Hematopoietic multipotent progenitor cell treated with erythropoietin and hydrocortisone succinate and interleukin-3 and kit ligand, for 6 days (in vitro differentiated cells): ENCODE results near the gene LRCOL1.

ENCODE experiments used
- DNase-seq: peaks from one replicate; pipeline ENCODE4 v3.0.0-alpha.2; 2015

The LRCOL1 gene

DNA sequence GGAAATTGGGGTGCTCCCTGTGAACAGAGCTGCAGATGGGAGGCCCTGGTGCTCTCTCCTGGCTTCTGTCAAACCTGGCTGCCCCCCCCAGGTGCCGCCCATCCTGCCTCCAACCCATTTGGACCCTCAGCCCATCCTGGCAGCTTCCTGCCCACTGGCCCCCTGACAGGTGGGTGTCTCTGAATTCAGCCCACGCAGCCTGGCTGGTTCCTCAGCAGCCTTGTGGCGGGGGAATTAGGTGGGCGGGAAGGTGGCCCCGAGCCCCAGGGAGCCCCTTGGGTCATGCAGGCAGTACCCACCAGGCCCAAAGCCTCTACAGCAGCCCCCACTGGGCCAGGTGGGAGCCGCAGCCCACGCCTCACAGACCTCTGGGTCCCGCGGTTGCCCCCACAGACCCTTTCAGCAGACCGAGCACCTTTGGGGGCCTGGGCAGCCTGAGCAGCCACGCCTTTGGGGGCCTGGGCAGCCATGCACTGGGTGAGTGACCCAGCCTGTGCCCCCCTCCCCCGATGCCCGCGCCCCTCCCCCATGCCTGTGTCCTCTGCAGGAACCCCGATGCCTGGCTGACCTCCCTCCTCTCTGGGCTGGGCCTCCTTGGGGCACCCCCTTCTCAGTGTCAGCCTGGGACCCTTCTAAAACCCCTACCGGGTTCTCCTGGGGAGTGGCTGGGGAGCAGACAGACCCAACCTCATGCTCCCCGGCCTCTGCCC, 28.9 kb downstream of the LRCOL1 start:
- DNase-seq: no peak

DNA sequence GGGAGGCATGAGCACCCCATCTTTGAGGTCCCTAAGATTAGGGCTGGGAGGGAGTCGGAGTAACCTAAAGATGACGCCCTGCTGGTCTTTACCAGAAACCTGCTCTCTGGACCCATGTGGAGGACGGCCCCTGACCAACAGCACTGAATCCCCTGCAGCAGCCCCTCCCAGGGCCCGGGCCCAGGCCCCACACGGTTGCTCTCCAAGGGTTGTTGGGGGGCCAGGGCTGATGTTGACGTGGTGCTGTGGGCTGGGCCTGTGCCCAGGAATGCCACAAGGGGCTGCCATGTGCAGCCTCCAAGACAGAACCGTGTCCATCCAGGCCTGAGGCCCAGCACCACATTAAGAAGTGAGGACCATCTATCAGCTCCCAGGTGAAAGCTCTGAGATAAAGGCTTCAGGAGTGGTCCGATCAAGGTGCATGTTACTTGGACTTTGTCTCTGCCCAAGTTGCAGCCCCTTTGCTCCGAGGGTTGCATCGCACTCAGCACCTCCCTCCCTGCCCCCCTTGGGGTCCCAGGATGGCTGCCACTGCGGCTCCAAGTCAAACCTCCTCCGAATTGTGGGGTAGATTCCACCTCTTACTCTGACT, 29.6 kb downstream of the LRCOL1 start:
- no peak for DNase-seq

DNA sequence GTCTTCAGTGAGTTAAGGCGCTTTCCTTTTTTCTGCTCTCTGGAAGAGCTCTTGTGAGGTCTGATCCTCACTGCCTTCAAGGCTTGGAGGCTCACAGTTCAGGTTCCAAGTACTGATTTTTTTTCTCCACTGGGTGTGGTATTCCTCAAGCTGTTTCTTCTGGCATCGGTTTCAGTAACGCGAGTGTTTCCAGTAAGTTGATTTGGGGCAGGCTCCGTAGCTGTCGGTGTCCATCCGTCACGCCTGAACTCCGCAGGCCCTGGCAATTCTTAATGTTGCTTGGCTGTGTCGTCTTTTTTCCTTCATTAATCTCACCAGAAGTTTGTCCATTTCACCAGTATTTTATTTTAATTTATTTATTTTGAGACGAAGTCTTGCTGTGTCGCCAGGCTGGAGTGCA, 30.6 kb downstream of the LRCOL1 start:
- DNase-seq: no peak

DNA sequence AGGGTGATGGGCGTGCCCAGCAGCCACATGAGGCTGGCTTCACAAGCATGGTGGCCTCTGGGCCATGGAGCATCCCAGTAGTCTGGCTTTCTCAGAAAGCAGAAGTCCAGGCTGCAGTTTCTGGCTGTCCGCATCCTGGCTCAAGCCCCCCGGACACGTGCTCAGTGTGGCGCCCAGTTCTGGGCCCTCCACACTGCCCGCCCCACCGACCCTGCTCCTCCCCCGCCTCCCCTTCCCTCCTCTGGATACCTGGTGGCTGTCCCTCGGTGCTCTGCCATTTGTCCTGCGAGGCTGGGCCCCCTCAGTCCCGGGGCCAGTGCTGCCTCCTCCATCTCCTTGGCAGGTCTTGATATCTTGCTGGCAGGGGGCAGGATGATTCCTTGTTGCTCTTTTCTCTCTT, 31.6 kb downstream of the LRCOL1 start:
- no peak for DNase-seq

- DNase-seq: no peak
Measured at GRCh38 chr12:132578118-132578517, 32.3 kb downstream of the LRCOL1 start.

DNA sequence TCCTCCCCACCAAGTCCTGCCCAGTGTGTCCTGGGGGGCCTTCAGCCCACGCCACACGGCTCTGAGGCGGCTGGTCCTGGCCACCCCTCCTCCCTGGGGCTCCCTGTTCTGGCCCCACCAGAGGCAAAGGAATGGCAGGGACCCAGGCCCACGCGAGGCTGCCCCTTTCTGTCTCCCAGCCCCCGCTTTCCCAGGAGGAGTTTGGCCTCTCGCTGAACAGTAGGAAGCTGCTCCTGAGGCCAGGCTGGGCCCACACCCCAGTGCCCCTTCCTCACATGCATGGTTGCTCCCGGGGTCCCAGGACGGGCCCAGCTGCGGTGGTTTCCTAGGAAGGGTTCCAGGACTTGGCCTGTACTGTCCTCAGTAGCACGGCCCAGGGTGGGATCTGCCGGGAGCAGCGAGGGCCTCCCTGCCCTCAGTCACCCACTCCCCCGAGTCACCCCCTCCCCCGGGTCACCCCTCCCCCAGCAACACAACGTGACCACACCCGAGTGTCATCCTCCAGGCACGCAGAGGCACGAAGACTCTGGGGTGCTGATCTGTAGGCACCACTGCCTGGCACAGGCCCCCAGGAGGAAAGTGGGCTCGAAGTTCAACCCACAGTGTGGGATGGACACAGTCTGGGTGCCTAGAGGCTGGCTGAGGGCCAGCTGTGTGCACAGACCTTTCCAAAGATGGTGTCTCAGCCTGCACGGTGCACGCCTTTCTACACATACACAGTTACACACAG, 33.0 kb downstream of the LRCOL1 start:
- no peak for DNase-seq

DNA sequence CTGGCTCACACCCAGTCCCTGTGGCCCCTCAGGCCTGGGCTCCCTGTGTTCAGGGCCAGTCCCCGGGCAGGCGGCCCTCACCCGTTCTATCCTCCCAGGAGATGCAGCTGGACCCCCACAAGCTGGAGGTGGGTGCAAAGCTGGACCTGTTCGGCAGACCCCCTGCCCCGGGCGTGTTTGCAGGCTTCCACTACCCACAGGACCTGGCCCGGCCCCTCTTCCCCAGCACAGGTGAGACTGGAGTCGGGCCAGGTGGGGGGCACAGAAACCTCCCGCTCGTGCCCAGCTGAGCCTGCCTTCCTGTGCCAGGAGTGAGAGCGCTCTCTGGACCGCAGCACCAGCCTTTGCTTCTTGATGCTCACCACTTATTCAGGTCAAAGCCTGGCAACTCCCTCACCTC, 33.7 kb downstream of the LRCOL1 start:
- no peak for DNase-seq

DNA sequence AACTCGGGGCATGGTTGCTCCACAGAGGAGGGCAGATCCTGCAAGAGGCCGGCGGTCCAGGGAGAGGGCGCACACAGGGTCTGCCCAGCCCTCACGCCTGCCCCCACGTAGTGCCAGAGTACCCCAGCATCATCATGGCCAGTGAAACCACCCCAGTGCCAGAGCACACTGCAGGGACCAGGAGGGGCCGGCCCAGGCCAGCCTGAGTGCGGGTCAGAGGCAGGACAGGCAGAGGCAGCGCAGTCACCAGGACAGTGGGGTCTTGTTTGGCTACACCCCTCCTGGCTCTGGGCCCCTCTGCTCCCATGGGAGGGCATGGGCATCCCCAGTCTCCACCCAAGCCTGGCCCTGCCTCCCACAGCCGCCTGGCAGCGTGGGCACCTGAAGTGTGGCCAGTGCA, 34.7 kb downstream of the LRCOL1 start:
- DNase-seq: no peak

DNA sequence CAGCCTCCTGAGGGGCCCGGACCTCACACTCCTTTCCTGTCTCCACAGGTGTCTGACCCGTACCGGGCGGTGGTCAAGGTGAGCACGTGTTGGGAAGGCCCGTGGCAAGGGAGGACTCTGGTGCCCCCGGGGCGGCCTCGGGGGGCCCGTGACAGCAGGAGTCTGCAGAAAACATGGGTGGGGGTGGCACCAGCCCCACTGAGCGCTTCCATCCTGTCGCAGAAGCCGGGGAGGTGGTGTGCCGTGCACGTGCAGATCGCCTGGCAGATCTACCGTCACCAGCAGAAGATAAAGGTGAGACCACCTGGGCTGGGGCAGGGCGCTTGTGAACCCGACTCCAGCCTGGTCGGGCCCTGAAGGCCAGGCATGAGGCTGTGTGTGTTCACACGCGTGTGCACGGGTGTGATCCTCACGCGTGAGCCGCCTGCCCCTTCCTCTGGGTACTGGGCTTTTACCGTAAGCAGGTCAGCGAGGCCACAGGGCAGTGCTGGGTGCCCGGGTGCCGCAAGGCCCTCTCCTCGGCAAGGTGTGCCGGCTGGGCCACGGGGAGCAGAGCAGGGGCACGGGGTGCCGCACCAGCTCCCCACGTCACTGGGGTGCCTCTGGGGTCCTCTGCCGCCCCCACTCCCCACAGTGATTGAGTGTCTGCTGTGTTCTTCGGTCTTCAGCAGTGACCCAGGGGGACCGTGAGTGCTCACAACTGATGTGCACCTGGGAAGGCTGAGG, 35.9 kb downstream of the LRCOL1 start:
- no peak for DNase-seq

- no peak for DNase-seq
Measured at GRCh38 chr12:132572801-132573760, 37.3 kb downstream of the LRCOL1 start.

- DNase-seq: no peak
Measured at GRCh38 chr12:132572106-132572505, 38.3 kb downstream of the LRCOL1 start.

- no peak for DNase-seq
Measured at GRCh38 chr12:132571598-132571997, 38.8 kb downstream of the LRCOL1 start.

DNA sequence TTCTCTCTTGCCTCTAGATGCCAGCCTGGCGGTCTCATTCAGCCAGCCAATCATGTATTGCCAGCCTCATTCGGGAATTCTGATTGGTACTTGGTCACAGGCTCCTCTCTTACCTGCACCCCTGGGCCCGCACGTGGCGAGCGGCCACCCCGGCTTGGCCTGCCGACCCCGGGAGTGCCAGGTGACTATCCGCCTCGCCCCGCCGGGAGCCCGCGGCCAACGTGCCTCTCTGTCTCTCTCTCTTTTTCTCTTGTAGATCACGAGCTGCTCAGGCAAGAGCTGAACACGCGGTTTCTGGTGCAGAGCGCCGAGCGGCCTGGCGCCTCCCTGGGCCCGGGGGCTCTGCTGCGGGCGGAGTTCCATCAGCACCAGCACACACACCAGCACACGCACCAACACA, 39.3 kb downstream of the LRCOL1 start:
- no peak for DNase-seq

DNA sequence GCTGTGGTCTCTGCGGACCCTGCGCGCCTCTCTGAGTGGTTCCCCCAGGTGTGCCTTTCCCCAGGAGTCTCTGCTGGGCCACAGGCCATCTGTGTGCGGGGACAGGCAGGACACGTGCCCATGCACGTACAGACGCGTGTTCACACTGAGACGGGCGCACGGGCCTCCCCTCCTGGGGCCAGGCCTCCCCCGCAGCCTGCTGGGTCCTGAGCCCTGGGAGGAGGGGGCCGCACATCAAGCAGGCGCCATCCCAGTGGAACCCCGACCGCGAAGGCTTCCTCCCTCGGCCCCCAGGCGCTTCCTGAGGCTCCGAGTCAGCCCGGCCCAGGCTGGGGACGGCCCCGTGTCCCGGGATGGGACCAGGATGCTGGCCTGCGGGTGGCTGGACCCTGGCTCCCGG, 39.7 kb downstream of the LRCOL1 start:
- DNase-seq: no peak

- DNase-seq: no peak
Measured at GRCh38 chr12:132569856-132570480, 40.4 kb downstream of the LRCOL1 start.

DNA sequence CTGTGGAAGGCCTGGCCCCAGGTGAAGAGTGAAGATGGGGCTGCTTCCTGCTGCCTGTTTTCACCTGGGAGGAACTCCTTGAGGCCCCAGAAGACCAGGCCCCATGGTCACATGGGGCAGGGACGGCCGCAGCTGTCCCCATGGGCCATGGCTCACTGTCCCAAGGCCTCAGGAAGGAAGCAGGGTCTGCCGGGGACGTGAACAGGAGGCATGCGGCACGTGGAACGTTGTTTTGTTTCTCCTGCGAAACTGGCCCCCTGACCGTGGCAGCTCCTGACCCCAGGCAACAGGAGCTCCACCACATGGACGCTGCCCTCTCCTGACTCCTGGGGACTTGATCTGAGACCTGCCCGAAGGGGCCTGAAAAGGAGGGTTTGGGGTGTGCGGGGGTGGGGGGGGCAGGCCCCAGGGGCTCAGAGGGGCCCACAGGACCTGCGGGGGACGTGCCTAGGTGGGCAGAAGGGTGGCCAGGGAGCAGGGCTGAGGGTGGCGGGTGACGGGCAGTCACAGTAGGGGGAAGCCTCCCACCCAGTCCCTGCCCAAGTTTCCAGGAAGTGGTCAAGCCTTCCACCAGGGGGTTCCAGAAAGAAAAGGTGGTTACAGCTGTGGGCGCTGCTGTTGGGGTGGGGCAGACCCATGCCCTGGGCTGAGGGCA, 41.4 kb downstream of the LRCOL1 start:
- DNase-seq: no peak

DNA sequence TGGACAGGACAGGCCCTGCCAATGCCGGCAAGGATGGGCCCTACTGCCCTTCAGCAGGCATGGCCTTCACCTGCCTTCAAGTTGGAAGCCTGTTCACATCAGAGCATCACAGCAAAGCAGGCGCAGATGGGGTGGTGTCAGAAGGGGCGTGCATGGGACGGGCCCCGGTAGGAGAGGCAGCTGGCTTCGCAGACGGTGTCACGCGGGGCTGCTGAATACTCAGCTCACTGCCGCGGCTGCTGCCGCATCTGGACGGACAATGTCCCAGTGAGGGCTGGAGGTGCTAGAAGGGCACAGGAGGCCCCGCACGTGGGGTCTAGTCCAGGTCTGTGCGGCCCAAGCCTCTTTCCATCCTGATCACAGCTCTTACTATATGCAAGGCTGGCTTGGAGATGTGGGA, 42.1 kb downstream of the LRCOL1 start:
- no peak for DNase-seq

- no peak for DNase-seq
Measured at GRCh38 chr12:132566516-132567131, 43.8 kb downstream of the LRCOL1 start.

GRCh38 chr12:132565365-132565764, 45.0 kb downstream of the LRCOL1 start:
- no peak for DNase-seq

DNA sequence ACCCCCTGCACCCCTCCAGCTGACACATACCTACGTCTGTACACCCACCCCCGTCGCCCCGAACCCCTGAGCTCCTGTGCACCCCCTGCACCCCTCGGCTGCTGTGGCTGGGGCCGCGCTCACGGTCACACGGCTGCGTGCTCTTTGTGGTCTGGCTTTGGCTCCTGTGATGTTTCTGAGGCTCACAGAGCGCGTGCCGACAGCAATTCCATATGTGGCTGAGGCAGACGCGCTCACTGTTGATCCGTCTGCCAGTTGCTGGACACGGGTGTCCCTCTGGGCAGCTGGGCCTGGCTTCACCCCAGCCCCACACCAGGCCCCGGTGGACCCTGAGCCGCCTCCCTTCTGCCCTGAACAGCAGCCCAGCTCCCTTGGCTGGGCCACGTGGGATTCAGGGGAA, 46.5 kb downstream of the LRCOL1 start:
- DNase-seq: no peak

DNA sequence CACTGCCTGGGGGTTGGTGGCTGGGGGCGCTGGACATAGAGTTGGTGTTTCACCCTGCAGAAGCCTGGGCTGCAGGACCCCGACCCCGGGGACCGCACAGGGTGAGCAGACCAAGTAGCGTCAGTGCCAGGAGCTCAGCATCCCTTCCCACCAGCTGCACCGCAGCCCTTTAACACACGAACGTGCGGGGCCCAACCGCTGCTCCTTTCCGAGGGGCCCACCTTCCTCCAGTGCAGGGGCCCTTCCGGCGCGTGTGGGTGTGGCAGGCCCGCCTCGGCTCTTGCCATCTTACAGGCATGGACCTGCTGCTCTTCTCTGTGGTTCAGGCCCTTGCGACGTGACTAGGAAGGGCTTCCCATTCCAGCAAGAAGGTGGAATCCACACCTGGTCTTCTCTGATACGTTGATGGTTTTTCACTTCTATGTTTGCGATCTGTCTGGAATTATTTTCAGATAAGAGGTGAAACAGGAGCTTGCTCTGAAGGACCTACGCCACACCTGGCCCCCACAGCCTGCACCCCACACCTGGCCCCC, 47.8 kb downstream of the LRCOL1 start:
- DNase-seq: no peak
